Measurements from ENCODE around the gene SLC49A4. TPM values are rescaled to one million over a fixed set of nuclear protein-coding genes. Genes with fewer than 3 reads are reported as not detected.

The SLC49A4 gene
- total and polyA plus RNA-seq, 2 of the 8 experiments (the other 6 are each of a cell fraction or from before 2014, with no cell fraction given), result 9.5 to 10.2 TPM

GRCh38 chr3:122907471-122907870 is 112.6 kb downstream of the SLC49A4 start (continued):
- TF ChIP-seq RAD21 (IDR thresholded peaks at IDR 0.05 in 1 of 2, conservative IDR thresholded peaks at IDR 0.05 in 1 of 2; ENCODE audit: low read depth in 2 of 2, low read length in 2 of 2) (no peak), CTCF (IDR thresholded peaks at IDR 0.05; ENCODE audit: control extremely low read depth in 1 of 3, insufficient read depth in 1 of 3, low read depth in 1 of 3, low read length in 3 of 3) (no peak), TBP (IDR thresholded peaks at IDR 0.05; ENCODE audit: low read depth, low read length) (no peak), YY1 (IDR thresholded peaks at IDR 0.05; ENCODE audit: low read depth, low read length) (no peak), CBX8 (IDR thresholded peaks at IDR 0.05; ENCODE audit: borderline replicate concordance, low read depth, low read length) (no peak)

All from H1 (cell line).